HG02798 (cell line): ENCODE data around the gene F7.

Source experiments
- ATAC-seq: cut with Tn5 transposase; IDR thresholded peaks from one replicate; pipeline ENCODE4 v1.9.1; 2021; ENCODE audit warnings: mild to moderate bottlenecking; ENCODE audit not compliant: unreplicated experiment, poor library complexity

F7 gene

GRCh38 chr13:113125506-113126264, 20.1 kb downstream of the F7 start:
- ATAC-seq: no peak

- no peak for ATAC-seq
These were observed 20.9 kb downstream of the F7 start for GRCh38 chr13:113126265-113127150.

GRCh38 chr13:113129480-113129879, 23.9 kb downstream of the F7 start:
- ATAC-seq: no peak

- no peak for ATAC-seq
These were observed 24.5 kb downstream of the F7 start for GRCh38 chr13:113129921-113130750.

- ATAC-seq: no peak
These were observed 29.7 kb downstream of the F7 start for GRCh38 chr13:113135281-113135760.

- ATAC-seq: no peak
These were observed 32.2 kb downstream of the F7 start for GRCh38 chr13:113137691-113138298.

GRCh38 chr13:113138792-113139551, 33.4 kb downstream of the F7 start:
- no peak for ATAC-seq

- no peak for ATAC-seq
These were observed 34.0 kb downstream of the F7 start for GRCh38 chr13:113139577-113139976.

- no peak for ATAC-seq
These were observed 35.3 kb downstream of the F7 start for GRCh38 chr13:113140677-113141600.

- no peak for ATAC-seq
These were observed 36.0 kb downstream of the F7 start for GRCh38 chr13:113141601-113141970.

GRCh38 chr13:113142876-113143275, 37.3 kb downstream of the F7 start:
- ATAC-seq: no peak

- ATAC-seq: no peak
These were observed 38.1 kb downstream of the F7 start for GRCh38 chr13:113143466-113144254.

- ATAC-seq: no peak
These were observed 38.7 kb downstream of the F7 start for GRCh38 chr13:113144255-113144629.

- ATAC-seq: no peak
These were observed 39.9 kb downstream of the F7 start for GRCh38 chr13:113145496-113145895.

GRCh38 chr13:113145911-113146598, 40.5 kb downstream of the F7 start:
- ATAC-seq: no peak

GRCh38 chr13:113146750-113147149, 41.2 kb downstream of the F7 start:
- ATAC-seq: no peak

- no peak for ATAC-seq
These were observed 41.6 kb downstream of the F7 start for GRCh38 chr13:113147206-113147605.
